GM21360 (cell line): ENCODE data around the gene C11orf68.
"Not testable (repeated sequence)": the region's sequence is repeated elsewhere in the genome, so short reads cannot be mapped to it uniquely, and the experiment has no call there.

Experiments
- ATAC-seq: cut with Tn5 transposase; IDR thresholded peaks from one replicate; pipeline ENCODE4 v1.9.1; 2021; ENCODE audit warnings: mild to moderate bottlenecking, moderate library complexity; ENCODE audit not compliant: unreplicated experiment

C11orf68 gene

GRCh38 chr11:65918211-65919140 lies at the start of gene C11orf68:
Gene C11orf68 (minus strand): TSS chr11:65919062. CDS start chr11:65919031, 31 bp downstream.
- ATAC-seq: peak; percentile 45

- ATAC-seq: no peak
Measured at GRCh38 chr11:65967329-65967934, 48.6 kb upstream of the C11orf68 start.

DNA sequence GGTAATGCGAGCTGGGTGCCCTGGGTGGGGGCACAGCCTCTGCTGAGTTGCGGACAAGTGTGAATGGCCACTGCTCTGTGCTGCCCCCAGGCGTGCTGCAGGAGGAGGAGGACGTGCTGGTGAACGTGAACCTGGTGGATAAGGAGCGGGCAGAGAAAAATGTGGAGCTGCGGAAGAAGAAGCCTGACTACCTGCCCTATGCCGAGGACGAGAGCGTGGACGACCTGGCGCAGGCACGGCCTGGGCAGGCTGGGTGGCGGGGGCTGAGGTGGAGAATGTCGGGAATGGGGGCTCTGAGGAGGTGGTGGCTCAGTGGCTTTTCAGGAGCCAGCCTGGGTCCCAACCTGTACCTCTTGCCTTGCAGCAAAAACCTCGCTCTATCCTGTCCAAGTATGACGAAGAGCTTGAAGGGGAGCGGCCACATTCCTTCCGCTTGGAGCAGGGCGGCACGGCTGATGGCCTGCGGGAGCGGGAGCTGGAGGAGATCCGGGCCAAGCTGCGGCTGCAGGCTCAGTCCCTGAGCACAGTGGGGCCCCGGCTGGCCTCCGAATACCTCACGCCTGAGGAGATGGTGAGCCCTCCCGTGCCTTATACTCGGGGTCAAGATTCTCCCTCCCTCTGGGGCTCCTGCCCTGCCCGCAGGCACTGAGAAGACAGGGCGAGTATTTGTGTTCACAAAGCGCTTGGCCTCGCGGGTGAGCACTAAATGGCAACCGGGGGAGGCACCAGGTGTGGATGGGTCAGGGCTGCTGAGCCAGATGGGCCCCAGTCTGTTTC lies 47.3 kb upstream of the C11orf68 start:
- no peak for ATAC-seq

DNA sequence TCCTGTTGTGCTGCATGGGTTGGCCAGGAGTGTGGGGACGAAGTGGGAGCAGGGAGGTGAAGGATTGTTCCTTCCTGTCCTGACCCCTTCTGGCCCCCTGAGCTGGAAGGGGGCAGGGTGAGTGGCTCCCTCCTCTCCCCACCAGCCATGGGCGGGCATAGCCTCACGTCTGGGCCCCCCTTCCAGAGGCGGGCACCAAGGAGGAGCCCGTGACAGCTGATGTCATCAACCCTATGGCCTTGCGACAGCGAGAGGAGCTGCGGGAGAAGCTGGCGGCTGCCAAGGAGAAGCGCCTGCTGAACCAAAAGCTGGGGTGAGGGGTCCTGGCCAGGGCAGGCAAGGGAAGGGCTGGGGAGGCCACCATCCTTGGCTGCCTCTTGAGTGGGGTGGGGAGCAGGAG lies 46.0 kb upstream of the C11orf68 start:
- ATAC-seq: no peak

DNA sequence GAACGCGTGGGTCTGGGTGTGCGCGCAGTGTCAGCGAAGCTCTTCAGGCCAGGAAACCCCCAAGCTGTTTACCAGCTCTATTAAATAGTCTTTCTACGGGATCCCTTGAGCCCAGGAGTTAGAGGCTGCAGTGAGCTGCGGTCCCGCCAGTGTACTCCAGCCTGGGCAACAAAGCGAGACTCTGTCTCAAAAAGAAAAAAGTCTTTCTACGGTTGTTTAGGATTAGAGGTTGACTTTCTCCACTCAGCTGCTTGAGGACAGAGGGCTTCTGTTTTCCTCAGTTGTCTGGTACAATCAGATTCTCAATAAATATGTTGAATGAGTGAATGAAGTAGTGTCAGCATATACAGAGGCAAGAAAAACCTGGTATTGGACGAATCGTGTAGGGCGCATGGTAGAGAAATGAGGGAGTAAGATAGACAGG lies 43.3 kb upstream of the C11orf68 start:
- ATAC-seq: no peak

DNA sequence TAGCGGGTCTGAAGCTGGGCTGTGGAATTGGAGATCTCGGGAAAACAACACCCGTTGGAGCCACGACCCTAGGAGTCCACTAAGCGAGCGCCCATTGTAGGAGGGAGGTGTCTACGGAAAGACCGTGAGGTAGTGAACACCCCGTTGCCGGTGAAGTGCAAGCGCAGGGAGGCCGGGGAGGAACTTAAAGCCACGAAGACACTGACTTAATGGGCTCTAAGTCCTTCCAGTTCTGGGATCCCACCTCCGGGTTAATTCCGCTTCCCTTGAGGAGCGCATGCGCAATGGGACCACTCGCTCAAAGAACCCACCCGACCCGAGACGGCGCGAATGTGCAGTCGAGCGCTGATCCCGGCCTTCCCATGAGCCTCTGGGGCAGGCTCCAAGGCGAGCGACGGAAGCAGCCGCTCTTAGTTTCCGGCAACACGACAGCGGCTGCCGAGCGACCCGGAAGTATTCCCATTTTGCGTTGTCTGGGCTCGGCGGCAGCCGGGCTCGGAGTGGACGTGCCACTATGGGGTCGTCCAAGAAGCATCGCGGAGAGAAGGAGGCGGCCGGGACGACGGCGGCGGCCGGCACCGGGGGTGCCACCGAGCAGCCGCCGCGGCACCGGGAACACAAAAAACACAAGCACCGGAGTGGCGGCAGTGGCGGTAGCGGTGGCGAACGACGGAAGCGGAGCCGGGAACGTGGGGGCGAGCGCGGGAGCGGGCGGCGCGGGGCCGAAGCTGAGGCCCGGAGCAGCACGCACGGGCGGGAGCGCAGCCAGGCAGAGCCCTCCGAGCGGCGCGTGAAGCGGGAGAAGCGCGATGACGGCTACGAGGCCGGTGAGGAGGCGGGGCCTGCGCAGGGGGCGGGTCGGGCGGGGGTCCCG lies 42.6 kb upstream of the C11orf68 start, which contains the start of gene SART1:
Gene SART1 (plus strand): TSS at position 468 of the 874 bp plus-strand sequence. CDS start 47 bp downstream, at position 515.
- ATAC-seq: peak; percentile 81

GRCh38 chr11:65960824-65961266 lies 42.0 kb upstream of the C11orf68 start:
- no peak for ATAC-seq

GRCh38 chr11:65958774-65959420 lies 40.0 kb upstream of the C11orf68 start:
- ATAC-seq: no peak

DNA sequence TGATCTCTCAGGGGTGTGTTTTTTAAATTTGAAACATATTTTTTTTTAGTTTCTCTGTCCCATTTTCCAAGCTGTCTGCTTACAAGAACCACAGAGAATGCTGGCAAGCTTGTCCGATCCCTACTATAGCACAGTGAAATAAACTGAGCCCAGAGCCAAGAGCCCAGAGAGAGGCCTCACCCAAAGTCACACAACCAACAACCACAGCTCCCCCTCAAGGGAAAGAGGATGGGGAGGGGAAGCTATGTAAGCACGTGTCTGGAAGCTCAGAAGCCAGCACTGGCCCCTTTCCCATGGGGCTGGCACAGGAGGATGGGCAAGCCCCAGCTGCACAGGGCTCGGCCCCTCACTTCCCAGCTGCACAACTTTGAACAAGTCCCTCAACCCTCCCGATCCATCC lies 39.4 kb upstream of the C11orf68 start:
- ATAC-seq: no peak

DNA sequence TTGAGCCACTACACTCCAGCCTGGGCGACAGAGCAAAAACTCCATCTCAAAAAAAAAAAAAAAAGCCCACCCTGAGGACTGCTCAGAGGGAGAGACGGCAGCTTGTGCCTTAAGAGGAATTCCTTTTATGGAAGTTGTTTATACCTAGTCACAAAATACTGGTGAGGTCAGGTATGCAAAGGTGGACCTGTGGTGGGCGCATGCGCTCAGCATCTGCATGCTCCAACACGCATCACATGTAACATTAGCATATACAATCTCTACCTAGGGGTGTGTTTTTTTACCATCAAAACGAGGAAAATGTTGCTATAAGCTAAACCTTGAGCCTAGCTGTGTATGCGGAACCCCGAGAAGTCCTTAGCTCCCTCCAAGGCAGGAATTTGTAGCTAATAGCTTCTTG lies 35.9 kb upstream of the C11orf68 start:
- no peak for ATAC-seq

DNA sequence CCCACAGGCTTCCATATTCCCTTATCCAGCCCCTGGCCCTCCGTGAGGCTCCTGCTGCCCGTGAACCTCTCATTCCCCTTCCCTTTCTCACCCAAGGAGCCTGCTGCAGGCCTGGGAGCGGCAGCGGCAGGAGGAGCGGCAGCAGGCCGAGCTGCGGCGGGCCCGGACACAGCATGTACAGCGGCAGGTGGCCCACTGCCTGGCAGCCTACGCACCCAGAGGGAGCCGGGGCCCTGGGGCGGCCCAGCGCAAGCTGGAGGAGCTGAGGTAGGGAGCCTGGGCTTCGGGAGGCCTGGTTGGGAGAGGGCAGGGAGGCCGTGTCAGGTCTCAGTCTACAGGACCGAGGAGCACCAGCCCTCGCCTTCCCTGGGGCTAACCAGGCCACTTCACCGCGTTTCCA lies 34.6 kb upstream of the C11orf68 start:
- no peak for ATAC-seq

GRCh38 chr11:65952052-65952521 lies 33.2 kb upstream of the C11orf68 start:
- no peak for ATAC-seq

DNA sequence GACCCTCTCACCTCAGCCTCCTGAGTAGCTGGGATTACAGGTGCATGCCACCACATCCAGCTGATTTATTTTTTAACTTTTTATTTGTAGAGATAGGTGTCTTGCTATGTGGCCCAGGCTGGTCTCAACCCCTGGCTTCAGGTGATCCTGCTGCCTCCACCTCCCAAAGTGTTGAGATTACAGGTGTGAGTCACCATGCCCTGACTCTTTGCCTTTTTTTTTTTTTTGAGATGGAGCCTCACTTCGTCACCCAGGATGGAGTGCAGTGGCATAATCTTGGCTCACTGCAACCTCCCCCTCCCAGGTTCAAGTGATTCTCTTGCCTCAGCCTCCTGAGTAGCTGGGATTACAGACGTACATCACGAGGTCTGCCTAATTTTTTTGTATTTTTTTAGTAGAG lies 32.8 kb upstream of the C11orf68 start:
- ATAC-seq: not testable (repeated sequence)

DNA sequence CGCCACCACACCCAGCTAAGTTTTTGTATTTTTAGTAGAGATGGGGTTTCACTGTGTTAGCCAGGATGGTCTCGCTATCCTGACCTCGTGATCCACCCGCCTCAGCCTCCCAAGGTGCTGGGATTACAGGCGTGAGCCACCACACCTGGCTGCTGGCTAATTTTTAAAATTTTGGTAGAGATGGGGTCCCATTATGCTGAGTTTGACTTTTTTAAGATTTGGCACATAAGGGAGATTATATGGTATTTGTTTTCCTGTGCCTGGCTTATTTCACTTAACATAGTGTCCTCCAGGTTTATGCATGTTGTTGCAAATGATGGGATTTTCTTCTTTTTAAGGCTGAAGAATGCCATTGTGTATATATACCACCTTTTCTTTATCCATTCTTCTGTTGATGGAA lies 31.8 kb upstream of the C11orf68 start:
- not testable (repeated sequence) for ATAC-seq

GRCh38 chr11:65947603-65948125 lies 28.8 kb upstream of the C11orf68 start:
- ATAC-seq: no peak

DNA sequence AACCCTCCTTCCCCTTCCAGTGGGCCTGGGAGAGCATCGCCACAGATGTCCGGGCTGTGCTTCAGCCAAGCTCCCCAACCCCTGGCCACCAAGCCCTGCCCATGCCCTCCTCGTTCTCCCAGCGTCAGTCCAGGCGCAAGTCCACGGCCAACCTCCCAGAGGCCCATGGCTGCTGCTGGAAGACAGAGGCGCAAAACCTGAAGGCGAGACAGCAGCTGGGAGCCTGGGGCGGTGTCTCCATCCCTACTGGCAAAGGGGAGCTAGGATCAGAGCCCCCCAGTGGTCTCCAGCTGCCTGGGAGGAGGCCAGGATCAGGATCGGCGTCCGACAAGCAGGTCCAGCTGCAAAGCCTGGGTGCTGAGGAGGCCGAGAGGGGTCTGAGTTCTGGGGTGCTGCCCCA lies 28.3 kb upstream of the C11orf68 start:
- ATAC-seq: no peak

DNA sequence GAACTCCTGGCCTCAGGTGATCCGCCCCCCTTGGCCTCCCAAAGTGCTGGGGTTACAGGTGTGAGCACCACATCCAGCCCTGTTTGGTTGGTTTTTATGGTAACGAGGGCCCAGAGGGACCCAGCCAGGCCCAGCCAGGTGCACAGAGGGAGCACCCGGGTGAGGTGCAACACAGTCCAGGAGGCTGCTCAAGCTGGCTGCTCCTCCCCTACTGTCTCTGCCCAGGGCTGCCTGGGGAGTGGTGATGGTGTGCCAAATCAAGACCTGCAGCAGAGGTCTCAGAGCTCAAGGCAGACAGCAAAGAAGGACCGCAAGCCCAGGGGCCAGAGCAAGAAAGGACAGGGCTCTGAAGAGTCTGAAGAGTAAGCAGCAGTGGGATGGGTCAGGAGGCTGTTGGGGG lies 27.8 kb upstream of the C11orf68 start:
- ATAC-seq: no peak

- ATAC-seq: no peak
Measured at GRCh38 chr11:65945941-65946558, 27.2 kb upstream of the C11orf68 start.

DNA sequence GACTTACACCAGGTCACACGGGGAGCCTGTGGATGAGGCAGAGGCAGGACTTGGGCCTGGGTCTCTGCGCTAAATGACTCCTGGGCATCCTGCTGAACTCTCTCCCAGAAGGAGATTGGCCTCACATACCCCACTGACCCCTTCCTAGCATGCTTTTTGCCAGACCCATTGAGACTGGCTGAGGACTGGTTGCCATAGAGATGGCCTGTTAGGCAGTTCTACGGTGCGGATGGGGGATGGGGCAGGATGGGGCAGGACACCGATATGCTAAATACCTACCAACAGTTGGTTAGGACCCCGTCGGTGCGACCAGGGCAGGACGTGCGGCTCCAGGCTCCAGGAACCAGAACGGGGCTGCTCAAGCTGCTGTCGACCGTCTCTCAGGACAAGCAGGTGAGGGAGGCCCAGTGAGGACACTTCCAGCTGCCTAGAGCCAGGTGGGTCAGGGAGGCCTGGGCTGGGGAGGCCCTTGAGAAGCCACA lies 26.6 kb upstream of the C11orf68 start, which contains the start of gene TSGA10IP:
Gene TSGA10IP (plus strand): TSS at position 51 of the 482 bp plus-strand sequence. CDS start 196 bp downstream, at position 247.
- ATAC-seq: no peak
